Hematopoietic multipotent progenitor cell (in vitro differentiated cells): Measurements from ENCODE around the gene HOOK2. TPM values are rescaled to one million over a fixed set of nuclear protein-coding genes. Genes with fewer than 3 reads are reported as not detected.
"Not testable (repeated sequence)": the region's sequence is repeated elsewhere in the genome, so short reads cannot be mapped to it uniquely, and the experiment has no call there.

Experiments
- DNase-seq, 3 donors: peaks; one replicate each; pipeline ENCODE4 v3.0.0-alpha.2; 2011 to 2015; ENCODE audit warnings: low read depth in 2 of 3, low spot score in 2 of 3
- small RNA-seq: library from RNA; depleted of rRNA; stranded (forward); fragments of <200 nt; gene quantifications from one replicate; pipeline ENCODE3, GENCODE V24; 2012
- total RNA-seq: library from RNA; depleted of rRNA; stranded (reverse); fragments of >200 nt; gene quantifications from one replicate; pipeline ENCODE4 v1.2.3, GENCODE V29; 2012

HOOK2 gene
- total RNA-seq, 1 donor, result 29.9 TPM

GRCh38 chr19:12723381-12723640 lies 52.0 kb downstream of the HOOK2 start:
- no peak for DNase-seq

GRCh38 chr19:12722566-12723380 lies 52.6 kb downstream of the HOOK2 start:
- DNase-seq, result peak; percentile 86 to 99 (median 99)

DNA sequence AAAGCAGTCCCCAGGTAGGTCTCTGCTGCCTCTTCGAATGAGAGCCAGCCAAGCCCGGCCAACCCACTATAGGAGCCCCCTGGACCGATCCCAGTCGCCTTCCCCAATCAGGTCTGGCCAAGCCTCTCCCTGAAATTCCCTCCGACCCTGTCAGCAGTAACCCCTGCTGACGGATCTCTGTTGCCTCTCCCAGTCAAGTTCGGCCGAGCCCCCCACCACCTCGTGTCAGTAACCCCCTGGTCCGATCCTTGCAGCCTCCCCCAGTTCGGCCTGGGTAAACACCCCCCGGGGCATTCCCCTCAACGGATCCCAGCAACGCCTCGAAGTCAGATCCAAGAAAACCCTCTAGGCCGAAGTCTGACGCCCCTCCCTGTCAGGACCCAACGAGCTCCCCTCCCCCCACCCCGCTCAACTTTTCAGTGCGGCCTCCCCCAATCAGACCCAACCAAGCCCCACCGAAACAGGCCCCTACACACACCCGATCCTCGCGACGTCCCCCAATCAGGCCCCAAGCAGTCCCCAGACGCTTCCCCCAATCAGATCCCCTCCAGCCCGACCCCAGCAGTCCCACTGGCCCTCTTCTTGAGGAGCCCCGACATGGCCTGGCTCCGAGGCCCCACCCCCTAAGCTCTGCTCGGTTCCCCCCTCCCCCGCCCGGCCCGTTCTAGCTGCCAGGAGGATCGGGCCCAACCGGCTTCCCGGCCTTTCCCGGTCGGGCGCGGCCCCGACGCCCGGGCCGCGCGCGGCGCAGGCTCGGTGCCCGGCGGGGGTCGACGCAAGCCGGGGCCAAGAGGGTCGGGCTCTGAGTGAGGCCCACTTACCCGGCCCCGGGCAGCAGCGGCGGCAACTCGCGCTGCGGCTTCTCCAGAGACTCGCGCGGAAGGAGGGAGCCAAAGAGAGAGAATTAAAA lies 53.4 kb downstream of the HOOK2 start:
- peak in 2 of 3 donors; percentile 89 to 92 for DNase-seq

DNA sequence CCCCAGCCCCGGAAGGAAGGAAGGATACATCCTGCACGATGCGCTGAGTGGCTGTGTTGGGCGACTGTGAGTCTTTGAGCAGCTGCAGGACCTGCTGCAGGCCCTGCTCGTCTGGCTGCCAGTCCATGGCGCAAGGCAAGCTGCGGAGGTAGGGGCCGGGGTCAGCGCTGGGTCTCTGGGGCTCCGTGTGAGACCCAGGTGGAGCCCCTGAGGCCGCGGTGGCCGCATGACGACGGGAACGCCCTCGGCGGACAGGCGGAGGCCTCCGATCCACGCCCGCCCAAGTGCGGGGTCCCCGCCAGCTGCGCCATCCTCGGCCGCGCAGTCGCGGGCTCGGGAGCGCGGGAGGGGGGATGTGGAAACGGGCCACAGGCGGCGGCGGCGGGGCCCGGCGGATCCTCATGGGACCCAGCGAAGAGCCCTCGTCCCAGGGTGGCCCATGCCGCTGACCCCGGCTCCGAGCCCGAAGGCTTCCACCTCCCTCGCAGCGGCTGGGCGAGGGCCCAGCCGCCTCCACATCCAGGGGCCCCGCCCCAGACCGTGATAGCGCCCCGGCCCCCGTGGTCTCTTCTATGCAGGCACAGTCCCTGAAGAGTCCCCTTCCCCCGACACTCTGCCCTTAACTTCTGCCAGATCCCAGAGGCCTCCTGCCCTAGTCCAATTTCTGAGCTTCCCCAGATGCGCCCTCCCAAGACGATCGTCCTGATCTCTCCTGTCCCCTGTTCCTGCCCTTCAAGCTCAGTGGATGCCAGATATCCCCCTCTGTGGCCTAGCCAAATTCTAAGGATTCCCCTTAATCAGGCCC lies 54.3 kb downstream of the HOOK2 start:
- no peak for DNase-seq

DNA sequence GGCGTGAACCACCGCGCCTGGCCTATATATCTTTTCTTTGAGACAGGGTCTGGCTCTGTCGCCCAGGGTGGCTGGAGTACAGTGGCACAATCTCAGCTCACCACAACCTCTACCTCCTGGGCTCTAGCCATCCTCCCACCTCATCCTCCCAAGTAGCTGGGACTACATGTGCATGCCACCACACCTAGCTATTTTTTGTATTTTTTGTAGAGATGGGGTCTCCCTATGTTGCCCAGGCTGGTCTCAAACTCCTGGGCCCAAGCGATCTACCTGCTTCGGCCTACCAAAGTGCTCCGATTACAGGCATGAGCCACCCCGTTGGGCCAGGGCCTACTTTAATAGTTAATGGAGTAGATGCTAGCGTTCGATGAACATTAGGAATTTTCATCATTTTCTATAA lies 55.1 kb downstream of the HOOK2 start:
- no peak for DNase-seq

DNA sequence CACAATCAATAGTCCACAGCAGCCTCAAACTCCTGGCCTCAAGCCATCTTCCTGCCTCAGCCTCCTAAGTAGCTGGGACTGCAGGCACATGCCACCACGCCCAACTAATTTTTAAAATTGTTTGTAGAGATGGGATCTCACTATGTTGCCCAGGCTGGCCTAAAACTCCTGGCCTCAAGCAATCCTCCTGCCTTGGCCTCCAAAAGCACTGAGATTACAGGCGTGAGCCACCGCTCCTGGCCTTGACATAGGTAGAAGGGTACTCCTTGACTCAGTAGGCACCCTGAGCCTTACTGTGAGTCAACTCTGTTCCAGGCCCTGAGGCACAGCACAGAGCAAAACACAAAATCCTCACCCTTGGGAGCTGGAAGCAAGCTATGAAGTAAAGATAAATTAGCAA lies 59.4 kb downstream of the HOOK2 start:
- no peak for DNase-seq

GRCh38 chr19:12715102-12715501 lies 60.2 kb downstream of the HOOK2 start:
- no peak for DNase-seq

GRCh38 chr19:12713304-12713703 lies 62.0 kb downstream of the HOOK2 start:
- not testable (repeated sequence) for DNase-seq

Small RNAs within 50 kb of the gene (small RNA-seq; reads per million reads assigned to genes)
- gene MIR5684, result not detected

Other genes with a start within 250 kb of the HOOK2 start
- gene ZNF564, start 224.1 kb downstream of the HOOK2 start, total RNA-seq, result 4.8 TPM
- gene ZNF490, start 164.7 kb downstream of the HOOK2 start, total RNA-seq, result 9.7 TPM
- 9.4 TPM for gene ZNF791, start 164.6 kb downstream of the HOOK2 start, total RNA-seq
- gene MAN2B1, start 108.8 kb downstream of the HOOK2 start, total RNA-seq, result 128 TPM
- gene WDR83, start 108.7 kb downstream of the HOOK2 start, total RNA-seq, result 14.8 TPM
- gene DHPS, start 93.7 kb downstream of the HOOK2 start, total RNA-seq, result 102 TPM
- not detected for gene GNG14, start 87.6 kb downstream of the HOOK2 start, total RNA-seq
- gene FBXW9, start 78.9 kb downstream of the HOOK2 start, total RNA-seq, result 31.2 TPM
- 68.1 TPM for gene TNPO2, start 51.6 kb downstream of the HOOK2 start, total RNA-seq
- 162 TPM for gene TRIR, start 40.9 kb downstream of the HOOK2 start, total RNA-seq
- gene GET3, start 38.1 kb downstream of the HOOK2 start, total RNA-seq, result 106 TPM
- gene BEST2, start 23.8 kb downstream of the HOOK2 start, total RNA-seq, result not detected
- 700 TPM for gene JUNB, start 15.9 kb upstream of the HOOK2 start, total RNA-seq
- 278 TPM for gene PRDX2, start 26.2 kb upstream of the HOOK2 start, total RNA-seq
- gene THSD8, start 26.5 kb upstream of the HOOK2 start, total RNA-seq, result not detected
- gene RNASEH2A, start 31.0 kb upstream of the HOOK2 start, total RNA-seq, result 35.0 TPM
- not detected for gene RTBDN, start 59.0 kb upstream of the HOOK2 start, total RNA-seq
- 7.3 TPM for gene MAST1, start 63.0 kb upstream of the HOOK2 start, total RNA-seq
- gene DNASE2, start 105.9 kb upstream of the HOOK2 start, total RNA-seq, result 25.6 TPM
- gene KLF1, start 111.6 kb upstream of the HOOK2 start, total RNA-seq, result 71.4 TPM
- 87.3 TPM for gene GCDH, start 115.6 kb upstream of the HOOK2 start, total RNA-seq
- gene SYCE2, start 143.7 kb upstream of the HOOK2 start, total RNA-seq, result 0.27 TPM
- gene FARSA, start 158.2 kb upstream of the HOOK2 start, total RNA-seq, result 134 TPM
- 1,092 TPM for gene CALR, start 163.1 kb upstream of the HOOK2 start, total RNA-seq
- 84.3 TPM for gene RAD23A, start 170.3 kb upstream of the HOOK2 start, total RNA-seq
- 24.5 TPM for gene GADD45GIP1, start 181.7 kb upstream of the HOOK2 start, total RNA-seq
- gene DAND5, start 194.0 kb upstream of the HOOK2 start, total RNA-seq, result under 0.01 TPM
- gene NFIX, start 219.9 kb upstream of the HOOK2 start, total RNA-seq, result 23.4 TPM